Neuronal stem cell (in vitro differentiated cells): ENCODE data around the gene MS4A7.

Experiments
- DNase-seq: peaks from one replicate; pipeline ENCODE4 v3.0.0-alpha.2; 2013; ENCODE audit warnings: low spot score
- H2AFZ ChIP-seq: one replicate; pipeline ENCODE4 v1.6.1; 2013; ENCODE audit warnings: mild to moderate bottlenecking, low read length, inconsistent platforms
- H2AK5ac ChIP-seq: 2 replicates; pipeline ENCODE4 v1.6.1; 2013; ENCODE audit warnings: low read depth, mild to moderate bottlenecking, inconsistent platforms, low read length, moderate library complexity, mixed read lengths
- H2BK120ac ChIP-seq: 2 replicates; pipeline ENCODE4 v1.6.1; 2013; ENCODE audit warnings: low read depth, mild to moderate bottlenecking, inconsistent platforms, low read length, moderate library complexity, mixed read lengths
- H2BK12ac ChIP-seq: one replicate; pipeline ENCODE4 v1.6.1; 2013; ENCODE audit warnings: low read length, inconsistent platforms
- H2BK15ac ChIP-seq: 2 replicates; pipeline ENCODE4 v1.6.1; 2013; ENCODE audit warnings: mild to moderate bottlenecking, low read length, inconsistent platforms, mixed read lengths
- H2BK5ac ChIP-seq: one replicate; pipeline ENCODE4 v1.6.1; 2013; ENCODE audit warnings: inconsistent platforms, mild to moderate bottlenecking, low read length, moderate library complexity
- H3K14ac ChIP-seq: one replicate; pipeline ENCODE4 v1.6.1; 2013; ENCODE audit warnings: low read length, inconsistent platforms
- H3K18ac ChIP-seq: 2 replicates; pipeline ENCODE4 v1.6.1; 2013; ENCODE audit warnings: low read length, inconsistent platforms
- H3K23ac ChIP-seq: 2 replicates; pipeline ENCODE4 v1.6.1; 2013; ENCODE audit warnings: low read depth, mild to moderate bottlenecking, mixed read lengths, low read length, inconsistent platforms; ENCODE audit not compliant: poor library complexity
- H3K27ac ChIP-seq: replicated peaks from 3 replicates; pipeline ENCODE4 v1.5.1; 2013; ENCODE audit warnings: low read length, inconsistent platforms
- H3K27me3 ChIP-seq, 3 experiments: 2 replicates each; pipeline ENCODE4 v1.6.1; 2013; ENCODE audit warnings: low read length in 3 of 3, mild to moderate bottlenecking in 2 of 3, inconsistent platforms in 1 of 3, low read depth in 1 of 3, mixed read lengths in 1 of 3, moderate library complexity in 1 of 3; ENCODE audit not compliant: control insufficient read depth in 3 of 3, insufficient read depth in 3 of 3
- H3K36me3 ChIP-seq, 2 donors: replicated peaks in 1 of 2; 2 replicates each; pipeline ENCODE4 v1.6.1; 2013; ENCODE audit warnings: low read length in 2 of 2; ENCODE audit not compliant: control insufficient read depth in 2 of 2, insufficient read depth in 2 of 2
- H3K4ac ChIP-seq: 2 replicates; pipeline ENCODE4 v1.6.1; 2013; ENCODE audit warnings: inconsistent platforms, mild to moderate bottlenecking, low read length, moderate library complexity
- H3K4me1 ChIP-seq, 2 donors: 1 replicate in 1 of 2; 2 replicates in 1 of 2; pipeline ENCODE4 v1.6.1; 2013; ENCODE audit warnings: low read length in 2 of 2, low read depth in 1 of 2; ENCODE audit not compliant: control insufficient read depth in 2 of 2, insufficient read depth in 1 of 2
- H3K4me2 ChIP-seq: one replicate; pipeline ENCODE4 v1.6.1; 2013; ENCODE audit warnings: mild to moderate bottlenecking, low read length, inconsistent platforms; ENCODE audit not compliant: insufficient read depth, poor library complexity, severe bottlenecking
- H3K4me3 ChIP-seq, 2 donors: 2 replicates each; pipeline ENCODE4 v1.5.1; 2013; ENCODE audit warnings: low read length in 2 of 2, mild to moderate bottlenecking in 2 of 2, inconsistent platforms in 1 of 2, moderate library complexity in 1 of 2
- H3K79me1 ChIP-seq: one replicate; pipeline ENCODE4 v1.6.1; 2013; ENCODE audit warnings: low read depth, mild to moderate bottlenecking, inconsistent platforms, low read length, moderate library complexity
- H3K9ac ChIP-seq: one replicate; pipeline ENCODE4 v1.6.1; 2013; ENCODE audit warnings: mild to moderate bottlenecking, low read depth, low read length, inconsistent platforms; ENCODE audit not compliant: poor library complexity
- H3K9me3 ChIP-seq, 2 donors: replicated peaks in 1 of 2; 2 replicates each; pipeline versions ENCODE3 to v1.6.1; 2013; ENCODE audit warnings: low read length in 2 of 2, mild to moderate bottlenecking in 2 of 2, inconsistent platforms in 1 of 2, low read depth in 1 of 2, mixed read lengths in 1 of 2, moderate library complexity in 1 of 2; ENCODE audit not compliant: control insufficient read depth in 2 of 2, insufficient read depth in 1 of 2
- H4K8ac ChIP-seq: one replicate; pipeline ENCODE4 v1.6.1; 2013; ENCODE audit warnings: low read depth, mild to moderate bottlenecking, inconsistent platforms, low read length, moderate library complexity
- H4K91ac ChIP-seq: one replicate; pipeline ENCODE4 v1.6.1; 2013; ENCODE audit warnings: low read length, low read depth, mild to moderate bottlenecking, inconsistent platforms; ENCODE audit not compliant: poor library complexity
- WGBS, 2 donors: extraction: QIAGEN DNeasy Blood & Tissue Kit; methylation state at CpG; one replicate each; pipeline ENCODE4 v1.1.7; 2013; ENCODE audit warnings: missing lambda C conversion rate in 2 of 2, mixed read lengths in 1 of 2; ENCODE audit not compliant: insufficient read length in 2 of 2, insufficient replicate concordance in 1 of 2; ENCODE audit errors: extremely low coverage in 2 of 2; 5-methylcytosine and 5-hydroxymethylcytosine counted together

The MS4A7 gene

DNA sequence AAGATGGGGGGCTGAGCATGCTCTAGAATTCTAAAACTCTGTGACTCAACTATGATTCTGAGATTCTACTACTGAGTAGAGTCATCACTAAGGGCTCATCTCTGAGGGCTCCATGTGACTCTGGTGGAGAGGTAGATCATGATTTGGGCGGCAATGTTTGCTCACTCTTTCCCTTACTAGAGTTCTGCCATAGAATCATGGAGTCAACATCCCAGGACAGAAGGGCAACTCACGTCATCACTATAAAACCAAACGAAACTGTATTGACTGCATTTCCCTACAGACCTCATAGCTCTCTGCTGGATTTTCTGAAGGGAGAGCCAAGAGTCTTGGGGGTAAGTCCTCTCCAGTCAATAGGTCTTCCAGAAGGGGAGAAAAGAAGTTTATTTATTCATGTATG, 18.1 kb downstream of the MS4A7 start, which contains the start of gene MS4A14:
MS4A14 (plus strand) TSS at position 78 of the 400 bp plus-strand sequence; CDS start at position 198, 120 bp downstream.
- Histone ChIP-seq H2BK120ac (no peak within 1 kb of the TSS), H3K4me2 (no peak within 1 kb of the TSS), H3K27me3 (no peaks in the 10 kb centered on the region), H3K23ac (no peak within 1 kb of the TSS), H3K9ac (no peak within 1 kb of the TSS), H3K27ac (no peak within 1 kb of the TSS), H2AK5ac (no peak within 1 kb of the TSS), H2AFZ (no peak within 1 kb of the TSS), H2BK15ac (no peak within 1 kb of the TSS), H4K91ac (no peak within 1 kb of the TSS), H3K4me3 (no peak within 1 kb of the TSS), H3K79me1 (no peaks in the 10 kb centered on the region), H2BK12ac (no peak within 1 kb of the TSS), H3K36me3 (no peaks in the 10 kb centered on the region), H3K18ac (no peak within 1 kb of the TSS), H3K4me1 (no peaks in the 10 kb centered on the region), H2BK5ac (no peak within 1 kb of the TSS), H3K14ac (no peak within 1 kb of the TSS), H3K4ac (no peak within 1 kb of the TSS), H4K8ac (no peak within 1 kb of the TSS), H3K9me3 (no peaks in the 10 kb centered on the region)
- no peak for DNase-seq
- no CpG with 5 or more reads among the region's 3 CpGs for WGBS, 2 donors

DNA sequence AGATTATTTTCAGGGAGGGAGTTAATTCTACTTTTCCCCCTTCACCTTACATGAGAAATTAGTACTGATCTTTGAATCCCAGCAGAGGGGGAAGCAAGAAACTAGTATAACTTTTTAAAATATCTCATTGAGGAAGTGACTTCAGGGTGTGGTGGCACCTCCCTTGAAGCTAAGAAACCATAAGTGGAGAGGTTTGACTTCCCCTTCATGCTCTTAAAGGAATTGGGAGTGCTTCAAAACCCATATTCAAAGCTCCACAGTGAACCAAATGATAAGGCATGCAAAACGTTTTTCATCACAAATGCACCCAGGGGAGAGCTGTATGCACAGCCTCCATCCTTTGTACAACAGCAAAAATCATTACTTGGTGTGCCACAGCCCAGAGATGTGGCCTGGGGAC, 18.5 kb downstream of the MS4A7 start:
- Histone ChIP-seq H3K4me3 (no peak overlapping the region), H3K9me3 (no peaks in the 10 kb centered on the region), H4K91ac (no peak overlapping the region), H2AK5ac (no peak overlapping the region), H3K4ac (no peak overlapping the region), H3K9ac (no peak overlapping the region), H2BK5ac (no peak overlapping the region), H3K18ac (no peak overlapping the region), H2BK12ac (no peak overlapping the region), H3K36me3 (no peaks in the 10 kb centered on the region), H3K4me2 (no peak overlapping the region), H3K79me1 (no peaks in the 10 kb centered on the region), H3K27me3 (no peaks in the 10 kb centered on the region), H2AFZ (no peak overlapping the region), H4K8ac (no peak overlapping the region), H2BK15ac (no peak overlapping the region), H3K14ac (no peak overlapping the region), H3K23ac (no peak overlapping the region), H2BK120ac (no peak overlapping the region), H3K27ac (no peak overlapping the region), H3K4me1 (no peaks in the 10 kb centered on the region)
- no peak for DNase-seq
- no CpG with 5 or more reads among the region's 1 CpG for WGBS, 2 donors

DNA sequence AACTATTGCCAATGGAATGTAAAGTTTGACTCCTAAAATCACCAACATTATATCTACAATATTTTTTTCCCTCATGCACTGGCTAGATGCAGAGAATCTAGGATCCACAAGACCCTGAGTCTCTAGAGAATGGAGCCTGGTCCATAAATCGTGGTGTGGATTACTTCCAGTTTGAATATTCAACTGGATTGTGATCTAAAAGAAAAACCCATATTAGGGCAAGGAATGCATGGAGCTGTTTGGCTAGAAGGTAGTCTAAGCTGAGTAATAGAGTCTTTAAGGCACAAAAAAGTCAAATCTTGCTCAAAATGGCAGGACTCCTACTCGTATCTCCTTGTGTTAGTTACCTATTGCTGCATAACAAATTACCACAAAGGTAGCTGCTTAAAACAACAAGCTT, 41.7 kb downstream of the MS4A7 start:
- Histone ChIP-seq H3K79me1 (no peaks in the 10 kb centered on the region), H3K23ac (no peak overlapping the region), H4K91ac (no peak overlapping the region), H3K27me3 (no peaks in the 10 kb centered on the region), H2BK15ac (no peak overlapping the region), H2BK12ac (no peak overlapping the region), H3K4me2 (no peak overlapping the region), H3K14ac (no peak overlapping the region), H3K9me3 (no peaks in the 10 kb centered on the region), H3K4me1 (no peaks in the 10 kb centered on the region), H3K27ac (no peak overlapping the region), H2AFZ (no peak overlapping the region), H3K4ac (no peak overlapping the region), H2BK120ac (no peak overlapping the region), H3K4me3 (no peak overlapping the region), H2AK5ac (no peak overlapping the region), H3K36me3 (no peaks in the 10 kb centered on the region), H2BK5ac (no peak overlapping the region), H4K8ac (no peak overlapping the region), H3K18ac (no peak overlapping the region), H3K9ac (no peak overlapping the region)
- no peak for DNase-seq
- no CpG with 5 or more reads among the region's 2 CpGs for WGBS, 2 donors

DNA sequence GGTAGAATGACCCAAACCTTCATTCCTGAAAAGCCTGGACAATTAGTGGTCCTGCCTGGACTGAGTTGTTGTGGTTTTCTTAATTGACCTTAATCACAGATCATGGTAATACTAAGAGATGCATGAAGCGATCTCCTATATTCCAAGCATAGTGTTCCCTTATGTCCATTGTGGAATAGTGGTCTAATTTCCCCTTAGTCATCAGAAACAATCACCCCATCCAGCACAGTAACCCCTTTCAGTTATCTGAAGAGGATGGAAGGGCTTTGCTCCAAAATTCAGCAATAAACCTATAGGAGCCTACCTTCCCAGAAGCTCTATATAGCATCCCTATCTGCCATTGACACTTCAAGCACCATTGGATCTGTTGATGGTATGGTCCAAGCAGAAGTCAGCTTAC, 44.3 kb downstream of the MS4A7 start:
- no peaks in the 10 kb centered on the region for H3K4me1 ChIP-seq
- H4K8ac ChIP-seq = no peak overlapping the region
- H3K27me3 ChIP-seq = no peaks in the 10 kb centered on the region
- H3K27ac ChIP-seq = no peak overlapping the region
- no peaks in the 10 kb centered on the region for H3K36me3 ChIP-seq
- no peak overlapping the region for H2BK5ac ChIP-seq
- H2BK120ac ChIP-seq = no peak overlapping the region
- no peak overlapping the region for H3K4me3 ChIP-seq
- H3K79me1 ChIP-seq = no peaks in the 10 kb centered on the region
- no peak overlapping the region for H3K18ac ChIP-seq
- H2BK15ac ChIP-seq = no peak overlapping the region
- no peak overlapping the region for H3K9ac ChIP-seq
- H2BK12ac ChIP-seq = no peak overlapping the region
- no peak overlapping the region for H3K4ac ChIP-seq
- WGBS, 2 donors = no CpG with 5 or more reads among the region's 1 CpG
- H4K91ac ChIP-seq = no peak overlapping the region
- H3K4me2 ChIP-seq = no peak overlapping the region
- DNase-seq = no peak
- H2AFZ ChIP-seq = no peak overlapping the region
- H3K14ac ChIP-seq = no peak overlapping the region
- no peaks in the 10 kb centered on the region for H3K9me3 ChIP-seq
- no peak overlapping the region for H2AK5ac ChIP-seq
- H3K23ac ChIP-seq = no peak overlapping the region
